CD4-positive, alpha-beta T cell treated with Interleukin-15 for 4 hours (primary cell): ENCODE data around the gene TCN1.
"Not testable (repeated sequence)": the region's sequence is repeated elsewhere in the genome, so short reads cannot be mapped to it uniquely, and the experiment has no call there.

Experiments used
- DNase-seq: peaks from one replicate; pipeline ENCODE4 v3.0.0-alpha.2; 2020; ENCODE audit warnings: low spot score

The TCN1 gene, protein sequence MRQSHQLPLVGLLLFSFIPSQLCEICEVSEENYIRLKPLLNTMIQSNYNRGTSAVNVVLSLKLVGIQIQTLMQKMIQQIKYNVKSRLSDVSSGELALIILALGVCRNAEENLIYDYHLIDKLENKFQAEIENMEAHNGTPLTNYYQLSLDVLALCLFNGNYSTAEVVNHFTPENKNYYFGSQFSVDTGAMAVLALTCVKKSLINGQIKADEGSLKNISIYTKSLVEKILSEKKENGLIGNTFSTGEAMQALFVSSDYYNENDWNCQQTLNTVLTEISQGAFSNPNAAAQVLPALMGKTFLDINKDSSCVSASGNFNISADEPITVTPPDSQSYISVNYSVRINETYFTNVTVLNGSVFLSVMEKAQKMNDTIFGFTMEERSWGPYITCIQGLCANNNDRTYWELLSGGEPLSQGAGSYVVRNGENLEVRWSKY

DNA sequence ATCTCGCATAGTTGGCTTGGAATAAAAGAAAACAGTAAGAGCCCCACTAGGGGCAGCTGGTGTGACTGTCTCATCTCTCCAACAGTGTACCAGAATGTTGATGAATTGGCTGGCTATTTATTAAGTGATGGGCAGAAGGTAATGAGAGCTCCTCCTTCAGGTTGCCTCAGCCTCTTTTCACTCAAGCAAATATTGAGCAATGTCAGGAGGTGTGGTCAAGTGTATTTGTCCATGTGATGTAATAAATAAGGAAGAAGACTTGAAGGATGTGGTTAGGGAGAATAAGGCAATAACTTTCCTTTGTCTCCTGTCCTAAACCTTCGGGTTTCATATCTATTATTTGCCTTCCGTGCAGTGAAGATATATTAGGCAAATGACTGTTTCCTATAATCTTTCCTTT, at the start of gene TCN1:
Gene TCN1, minus strand, starts transcription at position 91 of the 400 bp plus-strand sequence. Its CDS starts 17 bp downstream, at position 74.
- DNase-seq: no peak

DNA sequence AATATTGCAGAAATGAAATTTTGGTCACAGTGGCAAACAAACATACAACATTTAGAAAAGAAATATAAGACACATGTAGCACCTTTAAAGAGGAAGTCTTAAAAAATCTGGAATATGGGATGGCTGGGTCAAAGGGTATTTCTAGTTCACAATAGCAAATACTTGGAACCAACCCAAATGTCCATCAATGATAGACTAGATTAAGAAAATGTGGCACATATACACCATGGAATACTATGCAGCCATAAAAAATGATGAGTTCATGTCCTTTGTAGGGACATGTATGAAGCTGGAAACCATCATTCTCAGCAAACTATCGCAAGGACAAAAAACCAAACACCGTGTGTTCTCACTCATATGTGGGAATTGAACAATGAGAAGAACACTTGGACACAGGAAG, 37.3 kb upstream of the TCN1 start:
- DNase-seq: not testable (repeated sequence)

DNA sequence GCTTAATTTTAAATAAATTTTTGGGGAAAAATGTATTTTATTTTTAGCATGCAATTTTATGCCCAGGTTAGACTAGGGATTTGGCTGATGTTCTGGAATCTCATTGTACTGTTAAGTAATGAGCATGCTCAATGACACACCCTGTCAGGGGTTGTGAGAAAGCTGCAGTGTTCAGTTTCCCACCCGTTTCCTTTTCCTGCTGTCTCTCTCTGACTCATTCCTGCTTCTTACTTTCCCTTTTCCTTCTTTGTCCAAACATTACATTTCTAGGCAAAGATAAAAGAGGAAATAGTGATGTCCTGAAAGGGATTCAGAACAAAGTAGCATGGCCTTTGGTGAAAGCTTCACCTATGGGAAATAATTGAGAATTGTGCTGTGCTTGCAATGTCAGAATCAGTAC, 35.0 kb upstream of the TCN1 start:
- no peak for DNase-seq

DNA sequence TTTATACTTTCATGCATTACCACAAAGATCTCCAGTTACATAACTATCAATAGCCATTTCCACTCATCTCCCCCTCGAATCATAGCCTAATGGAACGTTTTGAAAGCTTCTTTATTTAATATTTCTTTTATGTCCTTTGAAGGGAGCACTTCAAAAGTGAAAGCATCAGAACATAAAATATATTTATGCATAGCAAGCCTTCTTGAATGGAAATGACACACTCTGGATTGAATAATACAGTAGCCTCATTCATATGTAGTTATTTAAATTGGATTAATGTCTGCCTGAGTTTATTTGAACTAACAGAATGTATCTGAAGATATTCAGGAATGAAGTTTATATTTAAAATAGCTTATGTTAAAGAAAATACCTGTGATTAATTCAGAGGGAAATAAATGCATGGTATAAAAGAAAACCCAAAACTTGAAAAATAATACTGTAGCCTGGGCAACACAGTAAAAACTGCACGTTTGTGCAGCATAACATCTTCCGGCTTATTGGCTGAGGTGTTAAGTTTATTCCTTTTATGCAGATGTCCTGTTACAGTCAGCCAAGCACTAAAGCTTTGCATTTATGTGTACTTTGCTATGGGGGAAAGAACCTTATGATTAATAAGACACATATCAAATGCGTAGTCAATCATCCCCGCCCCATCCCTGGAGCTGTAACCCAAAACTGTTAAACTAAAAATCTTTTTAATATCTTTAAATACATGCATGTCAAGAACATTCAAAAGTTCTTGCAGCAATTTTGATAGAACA, 34.3 kb upstream of the TCN1 start:
- no peak for DNase-seq

DNA sequence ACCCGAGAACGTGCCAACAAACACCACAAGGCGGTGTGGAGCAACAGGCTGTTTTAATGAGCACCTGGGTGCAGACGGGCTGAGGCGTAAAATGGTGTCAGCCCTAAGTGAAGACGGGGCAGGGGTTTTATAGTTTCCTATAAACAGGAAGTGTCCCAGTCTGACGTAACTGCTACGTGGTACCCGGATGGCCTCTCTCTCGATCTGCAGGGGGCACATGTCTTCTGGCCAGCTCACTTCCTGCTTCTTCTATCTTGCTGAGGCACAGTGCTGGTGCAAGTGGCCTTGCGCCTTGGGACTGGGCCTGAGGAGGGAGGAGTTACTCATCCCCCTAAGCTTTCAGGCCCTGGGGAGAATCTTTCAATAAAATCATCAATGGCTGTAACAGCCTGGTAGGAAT, 33.2 kb upstream of the TCN1 start:
- DNase-seq: no peak

DNA sequence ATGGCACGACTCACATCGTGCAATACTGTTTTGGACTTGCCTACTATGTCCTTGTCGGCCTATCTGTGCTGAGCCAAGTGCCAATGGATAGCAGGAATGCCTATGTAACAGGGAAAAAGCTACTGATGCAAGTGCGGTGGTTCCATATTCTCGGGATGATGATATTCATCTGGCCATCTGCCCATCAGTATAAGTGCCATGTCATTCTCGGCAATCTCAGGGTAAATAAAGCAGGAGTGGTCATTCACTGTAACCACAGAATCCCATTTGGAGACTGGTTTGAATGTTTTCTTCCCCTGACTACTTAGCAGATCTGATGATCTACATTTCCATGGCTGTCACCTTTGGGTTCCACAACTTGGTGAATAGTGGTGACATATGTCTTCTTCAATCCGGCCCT, 32.4 kb upstream of the TCN1 start:
- DNase-seq: no peak

DNA sequence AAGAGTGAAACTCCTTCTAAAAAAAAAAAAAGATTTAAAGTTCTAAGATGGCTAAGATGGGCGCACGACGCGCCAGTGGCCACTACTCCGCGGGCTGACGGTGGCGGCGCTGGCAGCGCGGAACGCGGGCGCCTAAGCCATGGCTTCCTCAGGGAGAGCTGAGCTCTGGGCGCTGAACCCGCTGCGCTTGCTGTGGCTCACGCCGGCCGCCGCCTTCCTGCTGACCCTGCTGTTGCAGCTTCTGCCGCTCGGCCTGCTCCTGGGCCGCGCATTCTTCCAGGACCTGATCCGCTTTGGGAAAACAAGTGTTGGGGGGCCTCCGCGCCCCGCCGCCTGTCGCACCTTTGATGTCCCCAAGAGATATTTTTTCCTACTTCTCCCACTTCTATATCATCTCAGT, 31.8 kb upstream of the TCN1 start:
- DNase-seq: no peak

DNA sequence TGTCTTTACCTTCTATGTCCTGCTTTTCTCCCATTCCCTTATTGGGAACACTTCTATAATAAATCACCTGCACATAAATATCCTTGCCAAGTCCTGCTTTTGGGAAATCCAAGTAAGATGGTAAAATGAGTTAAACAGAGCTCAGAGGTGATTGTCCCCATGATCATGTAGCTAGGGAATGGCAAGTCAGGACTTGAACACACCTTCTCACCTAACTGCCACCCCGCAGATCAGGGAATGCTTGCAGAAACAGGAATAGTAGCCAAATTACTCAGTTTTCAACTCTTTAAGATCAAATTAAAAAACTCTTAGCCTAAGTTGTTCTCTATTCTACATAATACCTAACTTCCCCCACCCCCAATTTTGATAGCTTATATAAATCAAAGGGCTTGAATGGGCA, 28.3 kb upstream of the TCN1 start:
- no peak for DNase-seq

DNA sequence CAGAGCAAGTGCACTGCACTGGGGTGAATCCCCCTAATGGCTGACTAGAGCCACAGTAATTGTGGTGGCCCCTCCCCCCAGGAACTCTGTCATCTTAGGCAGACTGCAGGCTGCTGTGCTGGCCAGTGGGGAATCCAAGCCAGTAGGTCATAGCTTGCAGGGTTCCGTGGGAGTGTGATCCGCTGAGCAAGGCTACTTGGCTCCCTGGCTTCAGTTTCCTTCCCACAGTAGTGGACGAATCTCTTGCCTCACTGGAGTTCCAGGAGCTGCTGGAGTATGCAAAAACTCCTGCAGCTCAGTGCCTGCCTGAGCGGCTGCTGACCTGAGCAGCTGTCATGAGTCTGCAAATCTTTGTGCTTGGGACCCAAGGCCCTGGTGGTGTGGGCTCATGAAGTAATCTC, 25.5 kb upstream of the TCN1 start:
- no peak for DNase-seq

DNA sequence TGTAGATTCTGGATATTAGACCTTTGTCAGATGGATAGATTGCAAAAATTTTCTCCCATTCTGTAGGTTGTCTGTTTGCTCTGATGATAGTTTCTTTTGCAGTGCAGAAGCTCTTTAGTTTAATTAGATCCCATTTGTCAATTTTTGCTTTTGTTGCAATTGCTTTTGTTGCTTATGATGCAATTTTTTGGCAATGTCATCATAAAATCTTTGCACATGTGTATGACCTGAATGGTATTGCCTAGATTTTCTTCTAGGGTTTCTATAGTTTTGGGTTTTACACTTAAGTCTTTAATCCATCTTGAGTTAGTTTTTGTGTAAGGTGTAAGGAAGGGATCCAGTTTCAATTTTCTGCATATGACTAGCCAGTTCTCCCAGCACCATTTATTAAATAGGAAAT, 20.9 kb upstream of the TCN1 start:
- not testable (repeated sequence) for DNase-seq

DNA sequence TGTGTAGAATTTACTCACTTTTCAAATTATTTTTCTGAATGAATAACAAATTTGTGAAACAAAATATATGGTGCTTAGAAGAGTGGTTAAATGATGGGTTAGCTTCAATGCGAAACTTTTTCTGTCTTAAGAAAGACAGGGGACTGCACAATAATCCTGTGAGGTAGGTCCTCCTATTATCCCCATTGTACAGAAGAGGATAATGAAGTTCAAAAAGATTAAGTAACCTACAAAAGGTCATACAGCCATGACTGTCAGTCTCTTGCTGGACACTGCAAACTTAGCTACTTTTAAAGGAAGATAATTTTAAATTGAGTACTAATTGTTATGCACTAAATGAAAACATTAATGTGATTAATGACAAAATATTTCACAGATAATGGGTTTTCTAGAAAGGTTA, 17.3 kb upstream of the TCN1 start:
- no peak for DNase-seq

DNA sequence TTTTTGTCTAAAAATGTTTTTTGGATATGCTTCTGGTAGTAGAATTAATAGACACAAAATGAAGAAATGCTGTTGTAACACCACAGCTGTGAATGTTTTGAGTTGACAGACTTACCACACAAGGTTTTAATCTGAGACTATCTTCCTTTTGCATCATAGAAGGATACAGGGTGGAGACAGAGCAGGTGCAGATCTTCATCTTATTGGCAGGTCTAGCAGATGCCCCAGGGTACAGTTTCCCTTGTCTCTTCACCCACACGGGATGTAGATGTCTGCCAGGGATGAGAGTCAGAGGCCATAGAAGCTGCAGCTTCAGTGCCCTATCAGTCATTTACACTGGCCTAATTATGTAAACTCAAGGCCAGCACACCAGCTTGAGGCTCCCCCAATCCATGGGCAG, 13.3 kb upstream of the TCN1 start:
- DNase-seq: no peak

DNA sequence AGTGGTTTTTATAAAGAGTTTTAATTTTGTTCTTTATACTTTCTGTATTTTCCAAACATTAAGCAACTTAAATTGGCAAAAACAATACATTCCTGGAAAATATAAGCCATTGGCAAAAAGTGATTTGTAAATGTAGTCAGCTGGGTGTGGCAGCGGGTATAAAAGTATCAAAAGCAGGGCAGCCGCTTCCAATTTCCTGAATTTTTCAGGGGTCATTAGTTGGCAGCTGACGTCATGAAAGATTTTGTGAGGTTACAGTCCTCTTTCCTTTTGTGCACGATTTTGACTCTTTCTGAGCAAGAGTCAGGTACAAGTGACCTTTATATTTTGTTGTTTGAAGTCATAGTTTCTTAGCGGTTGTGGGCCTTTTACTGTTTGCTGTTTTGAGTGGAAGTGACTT, 12.3 kb upstream of the TCN1 start, which contains the start of gene OOSP3:
Gene OOSP3, plus strand, starts transcription at position 208 of the 400 bp plus-strand sequence. Its CDS starts 27 bp downstream, at position 235.
- DNase-seq: no peak

DNA sequence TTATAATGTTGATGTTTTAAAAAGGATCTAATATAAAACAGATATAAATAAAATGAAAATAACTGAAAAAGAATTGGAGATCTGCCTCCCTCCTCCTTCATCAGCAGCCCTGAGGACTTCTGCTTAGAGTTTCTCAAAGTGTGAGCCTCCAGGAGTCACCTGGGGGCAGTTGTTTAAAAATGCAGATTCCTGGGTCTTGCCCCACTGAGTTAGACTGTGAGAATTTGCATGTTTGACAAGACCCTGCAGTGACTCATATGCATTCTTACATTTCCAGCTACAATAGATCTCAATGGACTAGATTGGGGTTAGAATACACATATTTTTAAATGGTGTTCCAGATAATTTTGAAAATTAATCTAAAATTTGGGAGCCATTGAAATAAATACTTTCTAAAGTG, 11.5 kb upstream of the TCN1 start:
- no peak for DNase-seq

DNA sequence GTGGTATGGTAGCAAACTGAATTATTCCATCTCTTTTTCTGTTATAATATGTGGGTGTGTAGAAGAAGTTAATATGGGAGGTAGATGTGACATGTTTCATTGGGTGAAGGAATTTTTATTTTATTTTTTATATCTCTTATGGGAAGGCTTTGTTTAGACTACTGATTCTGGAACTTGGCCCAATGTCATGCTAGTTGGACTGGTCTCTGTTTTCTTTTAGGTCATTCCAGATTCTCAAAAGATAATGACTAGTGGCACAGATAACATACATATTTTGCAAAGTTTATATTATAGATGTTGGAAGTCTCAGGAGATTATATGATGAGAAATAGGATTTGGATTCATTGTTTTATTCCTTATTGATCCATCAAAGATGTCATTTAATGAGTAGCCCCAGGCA, 11.0 kb upstream of the TCN1 start:
- DNase-seq: no peak

DNA sequence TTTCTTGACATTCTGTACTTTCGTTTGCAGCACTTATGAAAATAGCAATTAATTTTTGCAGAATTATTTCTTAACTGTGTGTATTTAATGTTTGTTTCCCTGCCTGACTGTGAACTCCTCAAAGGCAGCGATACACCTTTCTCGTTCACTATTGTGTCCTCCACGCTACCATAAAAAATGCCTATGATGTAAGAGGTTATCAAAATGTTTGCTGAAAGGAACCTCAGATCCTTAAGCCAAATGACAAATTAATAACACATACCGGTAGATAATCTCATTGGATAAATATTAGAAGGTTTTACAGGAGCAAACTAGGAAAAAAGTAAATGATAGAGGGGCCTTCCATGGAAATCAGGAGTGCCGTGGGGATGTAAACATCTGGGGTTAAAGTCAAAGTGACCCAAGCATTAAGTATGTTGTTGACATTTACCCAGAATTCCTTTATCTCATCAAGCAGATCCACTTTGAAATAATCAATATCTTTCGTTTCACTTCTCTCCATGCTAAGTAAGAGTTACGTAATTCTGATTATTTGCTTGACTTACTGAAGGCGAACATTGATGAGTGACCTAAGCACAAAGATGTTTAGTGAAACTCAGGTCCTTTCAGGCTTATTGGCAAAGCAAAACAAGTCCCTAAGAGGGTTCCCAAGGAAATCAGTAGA, 9.7 kb upstream of the TCN1 start:
- no peak for DNase-seq

DNA sequence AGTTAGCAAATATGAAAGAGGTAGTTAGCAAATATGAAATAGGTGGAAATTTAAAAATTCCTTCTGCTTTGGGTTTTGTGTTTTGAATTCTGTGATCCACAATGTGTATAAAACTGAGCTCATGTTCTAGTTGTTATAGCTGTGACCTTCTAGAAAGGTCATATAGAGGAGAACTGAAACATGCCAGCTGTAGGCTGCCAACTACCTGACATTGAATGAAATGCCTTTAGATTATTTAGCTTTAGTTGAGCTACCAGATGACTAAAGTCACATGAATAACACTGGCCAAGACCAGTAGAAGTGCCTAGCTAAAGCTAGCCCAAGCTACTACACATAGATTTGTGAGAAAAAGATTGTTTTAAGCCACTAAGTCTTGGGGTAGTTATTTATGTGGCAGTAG, 5.8 kb upstream of the TCN1 start:
- DNase-seq: no peak

DNA sequence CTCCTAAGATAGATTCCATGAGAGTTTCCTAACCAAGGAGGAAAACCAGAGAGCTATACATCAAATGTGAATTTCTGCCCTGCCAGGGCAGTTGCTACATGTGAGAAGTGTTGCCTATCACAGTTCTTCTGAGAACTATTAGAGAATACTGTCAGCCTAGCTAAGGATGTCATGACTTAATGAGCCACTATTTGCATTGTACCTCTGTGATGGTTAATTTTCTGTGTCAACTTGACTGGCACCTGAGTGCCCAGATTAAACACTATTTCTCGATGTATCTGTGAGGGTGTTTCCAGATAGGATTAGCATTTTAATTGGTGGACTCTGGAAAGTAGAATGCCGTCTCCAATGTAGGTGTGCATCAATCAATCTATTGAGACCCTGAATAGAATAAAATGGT, 1.7 kb upstream of the TCN1 start:
- DNase-seq: no peak

DNA sequence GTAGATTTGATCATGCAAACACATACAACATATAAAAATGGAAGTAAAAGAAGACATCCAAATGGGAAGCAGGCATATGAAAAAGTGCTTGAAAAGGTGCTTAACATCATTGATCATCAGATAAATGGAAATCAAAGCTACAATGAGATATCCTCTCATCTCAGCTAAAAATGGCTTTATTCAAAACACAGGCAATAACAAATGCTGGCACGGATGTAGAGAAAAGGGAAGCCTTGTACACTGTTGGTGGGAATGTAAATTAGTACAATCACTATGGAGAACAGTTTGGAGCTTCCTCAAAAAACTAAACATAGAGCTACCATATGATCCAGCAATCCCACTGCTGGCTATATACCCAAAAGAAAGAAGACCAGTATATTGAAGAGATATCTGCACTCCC, 549 bp upstream of the TCN1 start:
- no peak for DNase-seq

DNA sequence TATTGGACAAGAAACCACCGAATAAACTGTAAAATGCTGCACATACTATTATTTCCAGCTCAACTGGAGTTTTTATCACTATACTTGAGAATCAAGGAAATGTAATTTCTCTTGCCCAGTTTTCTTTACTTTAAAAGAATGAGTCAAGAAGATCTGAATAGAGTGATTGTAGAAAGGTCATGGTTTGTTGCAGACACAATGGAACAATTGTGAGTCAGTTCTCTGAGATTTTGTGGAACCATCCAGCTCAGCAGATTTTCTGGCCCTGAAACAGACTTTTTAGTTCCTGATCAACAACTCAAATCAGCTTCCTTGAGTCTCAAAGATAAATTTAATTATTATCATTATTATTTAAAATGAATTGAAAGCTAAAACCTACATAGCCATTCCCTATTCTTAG, 1.3 kb downstream of the TCN1 start:
- no peak for DNase-seq

DNA sequence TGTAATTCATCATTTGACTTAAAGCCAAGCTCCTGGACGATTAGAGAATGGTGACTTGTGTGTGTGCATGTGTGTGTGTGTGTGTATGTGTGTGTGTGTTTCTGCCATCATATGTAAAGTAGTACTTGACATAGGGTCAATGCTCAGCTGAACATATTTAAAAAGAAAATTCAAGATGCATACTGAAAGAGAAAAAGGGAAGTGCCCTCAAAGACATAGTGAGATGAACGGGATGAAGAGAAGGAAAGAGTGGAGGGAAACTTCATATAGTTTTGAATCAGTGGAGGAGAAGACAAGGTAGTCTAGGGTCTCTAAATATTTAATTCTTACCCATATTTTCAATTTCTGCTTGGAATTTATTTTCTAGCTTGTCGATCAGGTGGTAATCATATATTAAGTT, 4.0 kb downstream of the TCN1 start:
- DNase-seq: no peak

DNA sequence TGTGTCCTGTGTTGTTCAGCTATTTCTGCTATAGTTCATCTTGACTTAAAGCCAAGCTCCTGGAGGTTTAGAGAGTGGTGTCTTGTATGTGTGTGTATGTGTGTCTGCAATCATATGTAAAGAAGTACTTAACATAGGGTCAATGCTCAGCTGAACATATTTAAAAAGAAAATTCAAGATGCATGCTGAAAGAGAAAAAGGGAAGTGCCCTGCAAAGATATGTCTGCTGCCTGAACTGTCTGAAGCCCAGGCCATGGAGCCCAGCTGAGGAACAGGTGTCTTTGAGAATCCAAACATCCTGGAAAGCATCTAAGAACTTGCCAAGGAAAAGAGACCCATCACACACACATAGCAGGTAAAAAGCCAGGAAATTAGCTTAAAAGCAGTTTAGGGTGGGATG, 6.6 kb downstream of the TCN1 start:
- no peak for DNase-seq
